GM19468 (cell line): Measurements from ENCODE around the gene MSN.
"Not testable (repeated sequence)": the region's sequence is repeated elsewhere in the genome, so short reads cannot be mapped to it uniquely, and the experiment has no call there.

Experiments
- ATAC-seq: cut with Tn5 transposase; IDR thresholded peaks from one replicate; pipeline ENCODE4 v1.9.1; 2021; ENCODE audit warnings: mild to moderate bottlenecking, moderate library complexity, moderate number of reproducible peaks; ENCODE audit not compliant: unreplicated experiment; ENCODE audit errors: extremely low read depth

MSN gene

DNA sequence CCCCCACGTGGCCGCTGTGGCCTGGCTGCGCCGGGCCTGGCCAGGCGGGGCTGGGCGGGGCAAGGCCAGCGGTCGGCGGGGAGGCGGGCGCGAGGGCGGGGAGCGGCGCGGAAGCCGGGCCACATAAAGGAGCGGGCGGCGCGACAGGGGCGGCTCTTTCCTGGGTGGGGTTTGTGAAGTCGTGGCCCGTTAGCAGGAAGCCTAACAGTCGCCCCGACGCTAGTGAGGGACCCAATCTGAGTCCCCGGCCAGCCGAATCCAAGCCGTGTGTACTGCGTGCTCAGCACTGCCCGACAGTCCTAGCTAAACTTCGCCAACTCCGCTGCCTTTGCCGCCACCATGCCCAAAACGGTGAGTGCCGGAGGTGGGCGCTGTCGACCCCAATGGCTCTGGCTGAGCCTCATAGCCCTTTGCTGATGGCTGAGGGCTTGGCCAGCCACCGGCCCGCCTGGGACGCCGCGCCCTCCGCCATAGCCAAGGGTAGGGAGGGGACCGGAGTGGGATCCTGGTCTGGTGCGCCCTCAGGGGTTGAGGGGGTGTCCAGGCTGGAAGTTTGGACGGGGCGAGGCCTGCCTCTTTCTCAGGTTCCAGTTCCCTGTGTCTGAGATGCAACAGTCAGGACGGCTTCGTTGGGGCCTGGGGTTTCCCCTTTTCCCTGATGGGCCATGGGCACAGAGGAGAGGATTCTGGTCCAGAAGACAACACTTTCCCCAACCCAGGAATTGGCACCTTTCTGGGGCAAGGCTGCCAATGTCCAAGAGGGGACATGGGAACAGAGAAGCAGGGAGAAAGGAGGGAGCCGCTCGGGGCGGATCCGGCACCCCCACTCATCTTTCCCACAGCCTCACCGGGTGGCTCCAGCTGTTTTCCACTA is at the start of gene MSN:
Gene MSN (plus strand): TSS at position 152 of the 874 bp plus-strand sequence. CDS start 188 bp downstream, at position 340.
- ATAC-seq: peak; percentile 40

DNA sequence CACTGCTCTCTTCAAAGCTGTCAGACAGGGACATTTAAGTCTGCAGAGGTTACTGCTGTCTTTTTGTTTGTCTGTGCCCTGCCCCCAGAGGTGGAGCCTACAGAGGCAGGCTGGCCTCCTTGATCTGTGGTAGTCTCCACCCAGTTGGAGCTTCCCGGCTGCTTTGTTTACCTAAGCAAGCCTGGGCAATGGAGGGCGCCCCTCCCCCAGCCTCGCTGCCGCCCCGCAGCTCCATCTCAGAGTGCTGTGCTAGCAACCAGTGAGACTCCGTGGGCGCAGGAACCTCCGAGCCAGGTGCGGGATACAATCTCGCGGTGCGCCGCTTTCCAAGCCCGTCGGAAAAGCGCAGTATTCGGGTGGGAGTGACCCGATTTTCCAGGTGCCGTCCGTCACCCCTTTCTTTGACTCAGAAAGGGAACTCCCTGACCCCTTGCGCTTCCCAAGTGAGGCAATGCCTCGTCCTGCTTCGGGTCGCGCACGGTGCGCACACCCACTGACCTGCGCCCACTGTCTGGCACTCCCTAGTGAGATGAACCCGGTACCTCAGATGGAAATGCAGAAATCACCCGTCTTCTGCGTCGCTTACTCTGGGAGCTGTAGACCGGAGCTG is 47.3 kb upstream of the MSN start:
- ATAC-seq: not testable (repeated sequence)

DNA sequence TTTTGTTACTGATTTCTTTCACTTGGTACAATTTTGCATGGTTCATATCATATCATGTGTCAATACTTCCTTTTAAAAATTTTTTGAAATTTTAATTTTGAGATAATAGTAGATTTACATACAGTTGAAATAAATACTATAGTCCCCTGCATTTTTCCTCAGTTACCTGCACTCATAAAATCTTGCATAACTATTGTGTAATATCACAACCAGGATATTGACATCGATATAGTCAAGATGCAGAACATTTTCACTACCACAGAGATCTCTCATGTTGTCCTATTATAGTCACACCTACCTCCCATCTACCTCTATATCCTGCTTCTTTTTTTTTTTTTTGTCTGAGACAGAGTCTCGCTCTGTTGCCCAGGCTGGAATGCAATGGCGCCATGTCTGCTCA is 36.7 kb upstream of the MSN start:
- no peak for ATAC-seq

DNA sequence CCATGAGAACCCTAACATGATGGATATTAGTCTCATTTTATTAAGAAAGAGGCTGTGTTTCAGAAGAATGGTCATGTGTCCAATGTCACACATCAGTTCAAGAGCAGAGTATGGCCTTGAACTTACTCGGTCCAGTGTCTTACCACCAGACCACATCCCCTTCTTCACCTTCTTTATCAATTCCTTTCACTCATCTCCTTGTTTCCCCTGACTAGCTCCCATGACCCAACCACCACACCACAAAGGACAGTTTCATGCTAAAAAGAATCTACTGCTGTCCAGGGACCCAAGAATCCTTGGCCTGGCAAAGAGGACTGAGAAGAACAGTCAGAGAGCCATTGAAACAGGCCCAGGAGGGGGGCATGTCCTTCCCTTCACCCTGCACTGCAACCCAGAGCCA is 33.6 kb upstream of the MSN start:
- ATAC-seq: no peak

DNA sequence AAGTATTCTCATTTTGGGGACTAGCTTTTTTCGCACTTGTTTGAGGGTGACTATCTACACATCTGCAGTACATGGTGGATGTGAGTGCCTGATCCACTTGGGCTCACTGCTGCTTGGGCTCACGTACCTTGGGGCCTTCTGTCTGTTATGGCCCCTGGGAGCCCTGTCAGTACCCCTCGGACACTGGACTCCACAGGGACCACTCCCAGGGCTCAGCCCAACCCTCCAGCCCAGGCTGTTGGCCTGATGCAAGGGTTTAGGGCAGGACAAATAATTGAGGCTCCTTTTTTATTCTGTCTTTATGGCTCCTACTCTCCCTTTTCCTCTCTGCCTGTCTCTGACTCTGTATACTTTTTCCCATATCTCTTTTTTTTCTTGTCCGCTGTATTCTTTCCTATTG is 32.7 kb upstream of the MSN start:
- ATAC-seq: no peak

DNA sequence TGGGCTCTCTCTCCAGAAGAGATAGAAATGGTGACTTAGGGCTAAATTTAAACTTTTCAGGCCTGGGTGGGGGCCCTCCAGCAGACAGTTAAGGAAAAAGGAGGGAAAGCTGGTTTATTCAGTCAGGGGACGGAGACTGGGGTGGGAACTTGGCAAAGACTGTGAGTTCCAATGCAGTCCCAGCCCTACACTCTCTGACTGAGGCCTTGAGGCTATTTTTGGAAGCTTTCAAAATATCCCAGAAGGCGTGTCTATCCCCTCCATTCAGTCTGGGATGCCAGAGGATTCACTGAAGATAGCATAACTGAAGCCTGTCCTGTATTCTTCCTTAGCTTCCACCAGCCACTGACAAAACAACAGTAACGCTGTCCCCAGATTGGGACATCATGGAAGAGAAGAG is 32.1 kb upstream of the MSN start:
- no peak for ATAC-seq

DNA sequence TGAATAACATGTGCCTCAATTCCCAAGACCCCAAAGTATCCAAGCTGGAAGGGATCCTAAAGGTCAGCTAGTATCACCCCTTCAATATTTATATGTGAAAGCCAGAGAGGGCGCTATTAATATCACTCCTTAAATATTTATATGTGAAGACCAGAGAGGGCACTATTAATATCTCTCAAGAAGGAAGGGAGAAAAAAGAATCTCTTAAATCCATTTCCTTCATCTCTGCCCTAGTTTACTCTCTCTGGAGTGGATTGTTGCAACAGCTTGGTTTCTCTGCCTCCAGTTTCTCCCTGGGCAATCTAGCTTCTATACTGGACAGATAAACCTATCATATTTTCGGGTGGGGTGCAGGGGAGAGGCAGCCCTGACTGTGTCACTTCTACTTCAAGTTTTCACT is 31.6 kb upstream of the MSN start:
- ATAC-seq: no peak

DNA sequence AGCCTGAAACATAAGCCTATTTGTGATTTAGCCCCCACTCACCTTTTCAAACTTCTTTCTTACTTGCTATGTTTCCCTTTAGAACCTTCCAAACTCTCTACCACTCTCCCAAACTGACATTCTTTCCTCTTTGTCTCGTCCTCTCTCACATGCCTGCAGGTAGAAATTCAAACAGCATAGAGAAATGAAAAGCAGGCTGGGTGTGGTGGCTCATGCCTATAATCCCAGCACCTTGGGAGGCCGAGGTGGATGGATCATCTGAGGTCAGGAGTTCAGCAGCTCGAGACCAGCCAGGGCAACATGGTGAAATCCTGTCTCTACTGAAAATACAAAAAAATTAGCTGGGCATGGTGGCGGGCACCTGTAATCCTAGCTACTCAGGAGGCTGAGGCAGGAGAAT is 31.2 kb upstream of the MSN start:
- not testable (repeated sequence) for ATAC-seq

DNA sequence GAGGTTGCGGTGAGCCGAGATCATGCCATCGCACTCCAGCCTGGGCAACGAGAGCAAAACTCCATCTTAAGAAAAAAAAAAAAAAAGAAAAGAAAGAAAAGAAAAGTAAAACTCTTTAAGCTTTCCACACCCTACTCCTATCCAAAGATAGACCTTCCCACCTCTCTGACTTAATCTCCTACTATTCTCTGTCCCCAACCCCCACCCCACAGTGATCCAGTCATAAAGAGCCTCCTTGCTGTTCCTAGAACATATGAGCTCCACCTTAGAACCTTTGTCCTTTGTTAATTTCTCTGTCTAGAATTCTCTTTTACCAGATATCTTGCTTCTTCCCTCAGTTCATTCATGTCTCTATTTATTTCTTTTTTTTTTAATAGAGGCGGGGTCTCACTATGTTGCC is 30.1 kb upstream of the MSN start:
- ATAC-seq: no peak

DNA sequence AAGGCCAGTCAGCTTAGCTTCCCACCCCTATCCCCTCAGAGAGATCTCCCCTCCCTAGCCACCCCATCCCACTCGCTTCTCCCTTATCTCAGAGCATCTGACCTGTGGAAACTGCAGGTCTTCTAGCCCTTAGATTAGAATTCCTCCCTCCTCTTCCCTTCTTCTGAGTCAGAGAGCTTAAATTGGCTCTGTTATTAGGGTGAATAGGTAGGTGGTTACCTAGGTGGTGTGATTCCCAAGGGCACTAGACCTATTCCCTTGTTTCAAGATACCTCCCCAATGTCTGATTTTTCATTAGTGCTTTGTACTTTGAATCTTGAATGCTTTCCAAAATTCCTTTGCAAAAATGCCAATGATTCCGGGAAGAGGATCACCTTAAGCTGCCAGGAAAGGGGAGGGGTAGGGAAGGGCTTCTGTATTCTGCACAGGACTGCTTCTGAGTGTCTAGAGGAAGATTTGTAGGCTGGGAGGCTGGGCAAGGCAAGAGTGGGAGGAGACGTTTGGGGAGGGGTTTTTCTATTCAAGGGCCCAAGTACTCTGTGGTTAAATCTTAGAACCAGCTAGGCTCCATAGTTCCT is 24.5 kb upstream of the MSN start:
- ATAC-seq: no peak

DNA sequence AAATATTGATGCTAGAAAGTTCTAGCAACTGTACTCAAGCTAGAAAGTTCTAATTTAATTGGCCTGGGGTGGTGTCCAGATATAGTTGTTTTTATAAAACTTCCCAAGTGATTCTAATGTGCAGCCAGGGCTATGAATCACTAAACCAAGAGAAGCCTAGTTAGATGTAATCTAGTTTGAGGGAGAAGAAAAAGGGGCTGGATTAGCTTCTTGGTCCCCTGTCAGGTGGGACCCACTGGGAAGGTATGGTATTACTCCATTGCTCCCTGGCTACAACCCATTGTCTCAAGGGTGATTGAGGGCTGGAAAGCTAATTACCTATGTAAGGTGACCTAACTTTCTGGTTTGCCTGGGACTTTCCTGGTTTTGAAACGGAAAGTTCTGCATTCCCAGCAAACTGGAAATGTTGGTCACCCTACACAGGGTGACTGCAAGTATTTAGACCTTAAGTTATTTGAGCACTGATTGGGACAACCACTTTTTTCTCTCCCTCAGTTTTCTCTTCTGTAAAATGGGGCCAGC is 23.9 kb upstream of the MSN start:
- no peak for ATAC-seq

DNA sequence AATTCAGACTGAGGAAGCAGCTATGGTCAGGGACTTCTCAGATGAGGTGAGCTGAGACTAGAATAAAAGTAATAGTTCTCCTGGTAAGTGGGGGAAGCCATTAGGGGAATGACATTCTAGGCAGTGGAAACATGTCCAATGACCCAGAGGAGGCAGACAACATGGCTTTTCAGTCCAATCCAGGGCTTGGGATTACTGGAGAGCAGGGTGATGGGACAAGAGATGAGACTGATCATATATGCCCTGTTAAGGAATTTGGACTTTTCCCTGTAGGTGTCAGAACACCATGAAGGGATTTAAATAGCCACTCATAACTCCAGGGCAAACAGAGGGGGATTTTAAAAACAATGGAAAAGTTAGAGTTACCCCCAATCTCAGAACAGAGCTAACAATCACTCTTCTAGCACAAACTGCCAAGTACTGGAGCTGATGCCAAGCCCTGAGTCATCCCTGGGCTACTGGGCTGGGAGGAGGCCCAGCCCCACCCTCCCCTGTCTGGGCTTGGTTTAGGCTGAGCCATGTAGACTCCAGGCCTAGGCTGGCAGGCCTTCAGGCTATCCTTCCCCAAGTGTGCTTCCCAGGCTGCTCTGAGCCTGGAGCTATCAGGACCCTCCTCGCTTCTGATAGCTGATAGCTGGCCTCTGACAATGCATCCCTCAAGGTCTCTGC is 22.7 kb upstream of the MSN start:
- no peak for ATAC-seq

DNA sequence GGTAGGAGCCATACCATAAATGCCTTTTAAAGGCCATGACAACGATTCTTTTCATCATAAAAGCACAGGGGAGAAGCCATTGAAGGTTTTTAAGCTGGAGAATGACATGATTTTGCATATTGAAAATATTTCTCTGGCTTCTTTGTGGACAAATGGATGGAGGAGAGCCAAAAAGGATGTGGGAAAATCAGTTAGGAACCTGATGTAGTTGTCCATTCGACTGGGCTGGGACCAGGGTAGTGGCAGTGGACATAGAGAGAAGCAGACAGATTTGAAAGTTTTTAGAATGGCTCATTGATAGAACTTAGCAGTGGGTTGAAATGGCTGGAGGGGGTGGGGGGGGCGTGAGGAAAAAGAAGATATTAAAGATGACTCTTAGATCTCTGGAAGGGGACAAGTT is 19.7 kb upstream of the MSN start:
- no peak for ATAC-seq

DNA sequence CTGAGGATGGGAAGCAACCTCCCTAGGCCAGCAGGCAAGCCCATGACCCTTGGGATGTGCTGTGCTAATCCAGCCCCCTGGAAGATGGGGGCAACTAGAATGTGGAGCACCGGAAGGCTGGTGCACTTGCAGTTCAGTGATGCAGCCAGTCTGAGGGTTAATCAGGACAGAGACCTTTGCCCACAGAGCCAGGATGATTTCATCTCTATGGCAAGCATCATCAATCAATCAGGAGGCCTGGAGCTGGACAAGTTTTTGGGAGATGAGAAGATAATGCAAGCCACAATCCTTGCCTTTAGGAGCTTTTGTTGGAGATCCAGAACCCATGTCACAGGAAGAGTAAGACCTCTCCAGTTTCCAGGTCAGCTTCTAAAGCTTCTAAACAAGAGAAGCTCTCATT is 15.4 kb upstream of the MSN start:
- no peak for ATAC-seq

DNA sequence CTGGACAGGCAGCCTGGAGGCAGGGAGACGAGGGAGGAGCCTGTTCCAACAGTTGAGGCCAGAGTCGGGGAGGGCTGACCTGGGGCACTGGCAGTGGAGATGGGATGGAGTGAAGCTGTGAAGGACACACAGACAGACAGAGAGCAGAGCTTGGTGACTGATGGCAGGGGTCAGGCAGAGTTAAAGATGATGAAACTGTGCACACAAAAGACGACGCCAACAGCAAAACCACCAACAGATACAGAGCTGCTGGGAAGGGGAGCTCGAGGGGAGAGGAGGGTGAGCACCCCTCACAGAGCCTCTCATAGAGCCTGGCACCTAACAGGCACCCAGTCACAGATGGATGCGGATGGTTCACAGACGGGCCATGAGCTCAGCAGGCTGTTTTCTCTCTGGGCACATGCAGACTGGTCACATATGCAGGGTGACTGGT is 10.4 kb upstream of the MSN start:
- ATAC-seq: not testable (repeated sequence)

DNA sequence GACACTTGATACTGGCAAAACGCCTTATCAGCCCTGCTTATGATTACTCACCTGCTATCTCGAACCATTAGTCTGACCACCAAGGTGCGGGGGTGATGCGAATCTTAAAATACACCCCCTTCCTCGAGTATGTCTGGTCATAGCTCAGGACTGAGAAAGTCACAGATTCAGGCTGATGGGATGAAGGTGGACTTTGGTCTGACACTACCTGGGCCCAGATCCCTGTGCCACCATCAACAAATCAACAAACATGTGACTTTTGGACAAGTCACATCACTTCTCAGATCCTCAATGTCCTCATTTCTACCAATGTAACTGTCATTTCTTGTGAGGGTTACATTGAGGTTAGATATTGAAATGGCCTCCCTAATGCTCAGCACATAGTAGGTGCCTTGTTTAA is 9.8 kb upstream of the MSN start:
- no peak for ATAC-seq

DNA sequence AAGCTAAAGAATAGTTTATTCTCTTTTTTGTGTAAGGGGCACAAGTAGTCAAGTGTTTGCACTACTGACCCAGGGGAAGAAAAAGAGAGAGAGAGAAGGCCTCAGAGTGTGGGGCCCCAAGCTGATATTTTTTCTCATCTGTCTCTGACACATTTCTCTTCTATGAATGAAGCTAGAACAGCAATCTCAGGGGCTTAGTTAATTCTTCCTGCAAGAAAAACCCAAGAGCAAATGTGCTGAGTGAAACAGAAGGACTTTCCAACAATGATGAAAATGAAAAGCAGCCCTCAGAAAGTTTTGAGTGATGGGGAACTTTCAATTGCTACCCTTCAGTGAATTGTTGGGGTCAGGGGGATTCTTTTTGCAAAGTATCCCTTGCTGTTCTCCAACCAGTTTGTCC is 9.2 kb upstream of the MSN start:
- no peak for ATAC-seq

DNA sequence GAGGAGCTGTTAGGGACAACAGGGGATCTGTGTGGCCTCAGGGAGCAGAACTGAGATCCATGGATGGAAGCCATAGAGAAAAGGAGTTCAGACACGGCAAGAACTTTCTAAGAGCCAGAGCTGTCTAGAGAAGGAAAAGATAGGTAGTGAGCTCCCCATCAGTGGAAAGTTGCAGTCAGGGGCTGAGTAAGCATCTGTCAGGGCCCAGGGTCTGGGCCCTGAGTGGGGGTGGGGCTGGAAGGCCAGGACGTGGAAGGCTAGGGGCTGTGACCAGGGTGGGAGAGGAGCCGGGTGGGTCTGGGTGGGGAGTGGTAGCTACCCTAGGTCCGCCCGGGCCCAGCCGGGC is 324 bp upstream of the MSN start:
- ATAC-seq: no peak

DNA sequence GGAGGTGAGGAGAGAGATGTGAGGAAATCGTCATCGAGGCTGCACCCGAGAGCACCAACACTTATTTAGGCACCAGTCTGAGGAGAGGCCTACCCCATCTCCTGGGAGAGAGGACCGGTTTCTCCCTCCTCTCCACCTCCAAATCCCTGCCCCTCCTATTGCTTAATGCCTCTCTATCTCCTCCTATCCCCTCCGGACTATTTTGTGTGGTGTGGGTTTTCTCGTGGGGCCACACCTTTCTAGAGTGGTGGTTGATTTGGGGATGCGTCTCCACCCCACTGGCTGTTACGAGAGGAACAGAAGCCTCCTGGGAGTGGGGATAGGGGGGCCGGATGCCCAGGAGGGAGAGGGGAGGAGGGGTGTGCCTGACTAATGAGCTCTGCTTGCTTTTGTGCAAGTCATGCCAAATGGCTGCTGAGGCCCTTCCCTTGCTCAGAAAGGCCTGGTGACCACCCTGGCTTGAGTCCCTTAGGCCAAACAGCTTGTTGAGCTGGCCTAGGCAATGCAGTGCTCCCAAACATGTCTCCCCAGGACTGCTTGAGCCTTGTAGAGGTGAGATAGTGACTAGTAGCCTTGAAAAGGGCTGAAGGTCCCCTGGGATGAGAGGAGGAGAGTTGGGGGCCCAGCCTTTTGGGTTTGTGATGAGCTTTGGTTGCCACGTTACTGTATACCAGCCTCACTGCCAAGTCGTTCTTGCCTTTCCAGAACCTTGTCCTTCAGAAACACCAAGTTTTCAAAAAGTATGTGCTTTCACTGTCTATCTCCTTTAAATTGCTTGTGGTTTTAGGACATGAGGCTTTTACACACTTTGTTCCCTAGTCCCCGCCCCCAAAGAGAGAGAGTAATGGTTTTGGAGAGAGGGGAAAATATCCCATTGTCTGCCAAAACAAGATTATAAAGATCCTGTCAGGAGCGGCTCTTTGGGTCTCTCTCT is 1.2 kb downstream of the MSN start:
- ATAC-seq: no peak

DNA sequence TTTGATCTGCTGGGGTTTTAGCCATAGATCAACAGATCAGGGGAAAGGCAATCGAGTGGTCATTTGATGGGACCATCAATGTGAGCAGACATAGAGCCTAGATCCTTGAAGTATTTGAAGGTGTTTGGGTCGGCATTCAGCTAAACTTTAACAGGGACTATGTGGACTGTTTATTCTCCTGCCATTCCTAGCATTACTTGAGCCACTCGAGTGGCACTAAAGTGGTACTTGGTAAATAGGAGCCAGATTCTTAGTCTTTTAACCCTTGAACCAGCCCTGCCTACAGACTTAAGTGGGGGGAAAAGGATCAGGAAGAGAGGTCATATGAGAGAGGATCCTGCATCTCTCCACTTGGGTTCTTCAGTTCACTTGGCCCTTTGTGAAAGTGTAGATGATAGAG is 3.8 kb downstream of the MSN start:
- ATAC-seq: no peak
